Measurements from ENCODE around the gene RFX8. TPM values are rescaled to one million over a fixed set of nuclear protein-coding genes. Genes with fewer than 3 reads are reported as not detected.

RFX8 gene
- polyA plus RNA-seq, 1 experiment = 1.8 TPM

- TF ChIP-seq CTCF (IDR thresholded peaks at IDR 0.05; ENCODE audit: low read depth, low read length) = no peak
- CTCF ChIA-PET = no interaction called here
- peaks cover 7% of the 10 kb centered on the region for H3K27me3 ChIP-seq (ENCODE audit: control insufficient read depth, insufficient read depth, low read length)
- no peak for DNase-seq (ENCODE audit: low read depth, low spot score)
- H3K9me3 ChIP-seq (ENCODE audit: control insufficient read depth, insufficient read depth, low read length) = no peaks in the 10 kb centered on the region
- H3K27ac ChIP-seq (ENCODE audit: low read depth, low read length) = no peak overlapping the region
- no peak overlapping the region for H3K4me3 ChIP-seq (ENCODE audit: low read depth, low read length)
- POLR2A ChIA-PET = no interaction called here
These were observed 103.3 kb downstream of the RFX8 start for GRCh38 chr2:101371636-101372035.

GRCh38 chr2:101369100-101369499 is 105.8 kb downstream of the RFX8 start:
- CTCF ChIA-PET = interaction anchor here (0.7 to 1.7 kb wide), 2 partner anchors 16 to 18 kb away, joined by 3 to 6 read pairs; partner anchors contain the start of gene CREG2
- Histone ChIP-seq H3K9me3 (ENCODE audit: control insufficient read depth, insufficient read depth, low read length) (no peaks in the 10 kb centered on the region), H3K27me3 (ENCODE audit: control insufficient read depth, insufficient read depth, low read length) (peaks cover 16% of the 10 kb centered on the region), H3K4me3 (ENCODE audit: low read depth, low read length) (no peak overlapping the region), H3K27ac (ENCODE audit: low read depth, low read length) (no peak overlapping the region)
- no peak for DNase-seq (ENCODE audit: low read depth, low spot score)
- POLR2A ChIA-PET = no interaction called here
- TF ChIP-seq CTCF (IDR thresholded peaks at IDR 0.05; ENCODE audit: low read depth, low read length) = no peak

DNA sequence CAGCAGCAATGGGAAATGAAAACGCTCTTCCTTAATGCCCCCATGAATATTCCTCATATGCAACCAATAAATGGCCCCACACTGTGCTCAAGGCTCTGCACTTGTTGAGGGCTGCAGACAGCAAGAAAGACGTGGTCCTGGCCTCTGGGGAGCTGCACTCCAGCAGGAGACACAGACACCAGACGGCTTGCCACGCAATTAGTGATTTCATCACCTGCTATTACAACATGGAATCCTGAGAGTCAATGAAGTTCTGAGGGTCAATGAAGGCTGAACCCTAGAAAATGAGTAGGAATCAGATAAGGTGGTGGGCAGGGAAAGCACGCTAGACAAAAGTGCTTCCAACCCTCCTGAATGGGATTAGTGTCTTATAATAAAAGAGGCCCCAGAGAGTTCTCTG is 106.5 kb downstream of the RFX8 start:
- ChIA-PET CTCF (interaction anchor here (1.7 kb wide), 1 partner anchor 19 kb away, joined by 6 read pairs; the partner anchor contains the start of gene CREG2), POLR2A (no interaction called here)
- TF ChIP-seq CTCF (IDR thresholded peaks at IDR 0.05; ENCODE audit: low read depth, low read length) = no peak
- H3K27ac ChIP-seq (ENCODE audit: low read depth, low read length) = no peak overlapping the region
- H3K9me3 ChIP-seq (ENCODE audit: control insufficient read depth, insufficient read depth, low read length) = no peaks in the 10 kb centered on the region
- no peak for DNase-seq (ENCODE audit: low read depth, low spot score)
- no peak overlapping the region for H3K4me3 ChIP-seq (ENCODE audit: low read depth, low read length)
- peaks cover 16% of the 10 kb centered on the region for H3K27me3 ChIP-seq (ENCODE audit: control insufficient read depth, insufficient read depth, low read length)

- Histone ChIP-seq H3K4me3 (ENCODE audit: low read depth, low read length) (no peak overlapping the region), H3K9me3 (ENCODE audit: control insufficient read depth, insufficient read depth, low read length) (no peaks in the 10 kb centered on the region), H3K27me3 (ENCODE audit: control insufficient read depth, insufficient read depth, low read length) (peaks cover 19% of the 10 kb centered on the region), H3K27ac (ENCODE audit: low read depth, low read length) (no peak overlapping the region)
- TF ChIP-seq CTCF (IDR thresholded peaks at IDR 0.05; ENCODE audit: low read depth, low read length) = no peak
- CTCF ChIA-PET = no interaction called here
- DNase-seq (ENCODE audit: low read depth, low spot score) = no peak
- POLR2A ChIA-PET = interaction anchor here (0.5 kb wide), 1 partner anchor 18 kb away, joined by 3 read pairs; no protein-coding TSS in a partner anchor
These were observed 107.4 kb downstream of the RFX8 start for GRCh38 chr2:101367508-101367907.

GRCh38 chr2:101364878-101365277 is 110.0 kb downstream of the RFX8 start:
- no peaks in the 10 kb centered on the region for H3K9me3 ChIP-seq (ENCODE audit: control insufficient read depth, insufficient read depth, low read length)
- POLR2A ChIA-PET = no interaction called here
- no peak for TF ChIP-seq CTCF (IDR thresholded peaks at IDR 0.05; ENCODE audit: low read depth, low read length)
- DNase-seq (ENCODE audit: low read depth, low spot score) = no peak
- CTCF ChIA-PET = no interaction called here
- H3K4me3 ChIP-seq (ENCODE audit: low read depth, low read length) = no peak overlapping the region
- no peak overlapping the region for H3K27ac ChIP-seq (ENCODE audit: low read depth, low read length)
- peaks cover 27% of the 10 kb centered on the region for H3K27me3 ChIP-seq (ENCODE audit: control insufficient read depth, insufficient read depth, low read length)
